ENCODE data around the gene ARHGAP6.

- TF ChIP-seq, protein P1, sequence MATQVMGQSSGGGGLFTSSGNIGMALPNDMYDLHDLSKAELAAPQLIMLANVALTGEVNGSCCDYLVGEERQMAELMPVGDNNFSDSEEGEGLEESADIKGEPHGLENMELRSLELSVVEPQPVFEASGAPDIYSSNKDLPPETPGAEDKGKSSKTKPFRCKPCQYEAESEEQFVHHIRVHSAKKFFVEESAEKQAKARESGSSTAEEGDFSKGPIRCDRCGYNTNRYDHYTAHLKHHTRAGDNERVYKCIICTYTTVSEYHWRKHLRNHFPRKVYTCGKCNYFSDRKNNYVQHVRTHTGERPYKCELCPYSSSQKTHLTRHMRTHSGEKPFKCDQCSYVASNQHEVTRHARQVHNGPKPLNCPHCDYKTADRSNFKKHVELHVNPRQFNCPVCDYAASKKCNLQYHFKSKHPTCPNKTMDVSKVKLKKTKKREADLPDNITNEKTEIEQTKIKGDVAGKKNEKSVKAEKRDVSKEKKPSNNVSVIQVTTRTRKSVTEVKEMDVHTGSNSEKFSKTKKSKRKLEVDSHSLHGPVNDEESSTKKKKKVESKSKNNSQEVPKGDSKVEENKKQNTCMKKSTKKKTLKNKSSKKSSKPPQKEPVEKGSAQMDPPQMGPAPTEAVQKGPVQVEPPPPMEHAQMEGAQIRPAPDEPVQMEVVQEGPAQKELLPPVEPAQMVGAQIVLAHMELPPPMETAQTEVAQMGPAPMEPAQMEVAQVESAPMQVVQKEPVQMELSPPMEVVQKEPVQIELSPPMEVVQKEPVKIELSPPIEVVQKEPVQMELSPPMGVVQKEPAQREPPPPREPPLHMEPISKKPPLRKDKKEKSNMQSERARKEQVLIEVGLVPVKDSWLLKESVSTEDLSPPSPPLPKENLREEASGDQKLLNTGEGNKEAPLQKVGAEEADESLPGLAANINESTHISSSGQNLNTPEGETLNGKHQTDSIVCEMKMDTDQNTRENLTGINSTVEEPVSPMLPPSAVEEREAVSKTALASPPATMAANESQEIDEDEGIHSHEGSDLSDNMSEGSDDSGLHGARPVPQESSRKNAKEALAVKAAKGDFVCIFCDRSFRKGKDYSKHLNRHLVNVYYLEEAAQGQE (IDR thresholded peaks at IDR 0.05; ENCODE audit: low read depth), result no peak
- TF ChIP-seq YY1 (IDR thresholded peaks at IDR 0.05; ENCODE audit: low read depth) (no peak), CREB1 (IDR thresholded peaks at IDR 0.05; ENCODE audit: low read depth) (no peak), CEBPB (IDR thresholded peaks at IDR 0.05) (no peak), USF1 (IDR thresholded peaks at IDR 0.05) (no peak), MAX (IDR thresholded peaks at IDR 0.05) (no peak)
These were observed 455.8 kb downstream of the ARHGAP6 start for GRCh38 chrX:11209798-11210414.
